ENCODE data around the gene MORC3.
"Not testable (repeated sequence)": the region's sequence is repeated elsewhere in the genome, so short reads cannot be mapped to it uniquely, and the experiment has no call there.

The MORC3 gene

DNA sequence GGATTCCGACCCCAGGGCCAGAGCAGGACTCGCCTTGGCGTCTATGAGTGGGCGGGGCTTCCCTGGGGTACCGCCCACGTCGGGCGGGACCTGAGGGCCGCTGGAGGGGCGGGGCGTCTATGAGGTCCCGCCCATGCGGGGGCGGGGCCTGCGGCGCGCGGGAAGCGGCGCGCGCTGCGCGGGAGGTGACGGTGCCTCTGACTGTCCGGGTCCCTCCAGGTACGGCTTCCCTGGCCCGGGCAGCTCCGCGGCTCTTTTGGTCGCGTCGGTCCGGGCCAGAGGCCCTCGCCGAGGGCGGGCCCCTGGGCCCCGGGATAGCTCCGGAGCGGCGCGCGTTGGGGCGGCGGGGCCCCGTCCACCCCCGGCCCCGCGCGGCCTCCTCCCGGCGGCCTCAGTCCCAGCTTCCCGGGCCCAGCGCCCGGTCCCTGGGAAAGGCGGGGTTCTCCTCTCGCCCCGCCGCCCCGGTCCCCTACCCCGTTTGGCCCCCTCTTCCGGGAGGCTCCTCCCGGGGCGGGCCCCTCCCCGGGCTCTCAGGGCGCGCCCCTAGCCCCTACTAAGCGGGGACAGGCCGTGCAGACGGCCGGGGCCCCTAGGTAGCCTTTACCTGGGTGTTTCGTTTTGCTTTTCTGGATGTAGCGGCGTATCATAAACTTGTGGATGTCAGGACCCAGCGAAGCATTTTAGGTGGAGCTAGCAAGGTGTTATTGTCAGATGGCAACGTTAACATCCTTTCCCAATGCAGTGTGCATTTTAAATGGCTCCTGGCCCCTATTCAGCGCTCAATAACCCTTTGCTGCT, 65.4 kb downstream of the MORC3 start, which contains the start of gene CHAF1B:
Gene CHAF1B, plus strand, starts transcription at position 160 of the 798 bp plus-strand sequence. CDS start 745 bp downstream, outside the sequence.
- DNase-seq (ENCODE audit: low read depth in 2 of 2): peak; percentile 44 to 47

DNA sequence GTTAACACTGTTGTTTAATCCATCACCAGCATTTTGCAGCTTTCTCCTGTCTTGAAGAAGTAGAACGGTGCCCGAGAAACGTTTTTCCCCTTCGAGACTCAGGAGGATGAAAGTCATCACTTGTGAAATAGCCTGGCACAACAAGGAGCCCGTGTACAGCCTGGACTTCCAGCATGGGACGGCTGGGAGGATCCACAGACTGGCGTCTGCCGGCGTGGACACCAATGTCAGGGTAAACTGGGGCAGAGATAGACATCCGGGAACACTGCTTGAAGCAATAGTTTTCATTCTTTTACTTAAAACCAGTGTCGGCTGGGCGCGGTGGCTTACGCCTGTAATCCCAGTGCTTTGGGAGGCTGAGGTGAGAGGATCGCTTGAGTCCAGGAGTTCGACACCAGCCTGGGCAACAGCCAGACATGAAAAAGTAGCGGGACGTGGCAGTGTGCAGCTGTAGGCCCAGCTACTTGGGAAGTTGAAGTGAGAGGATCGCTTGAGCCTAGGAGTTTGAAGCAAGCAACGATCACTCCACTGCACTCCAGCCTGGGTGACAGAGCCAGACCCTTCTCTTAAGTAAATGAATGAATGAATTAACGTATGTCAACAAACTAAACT, 66.1 kb downstream of the MORC3 start:
- DNase-seq (ENCODE audit: low read depth in 2 of 2): no peak

DNA sequence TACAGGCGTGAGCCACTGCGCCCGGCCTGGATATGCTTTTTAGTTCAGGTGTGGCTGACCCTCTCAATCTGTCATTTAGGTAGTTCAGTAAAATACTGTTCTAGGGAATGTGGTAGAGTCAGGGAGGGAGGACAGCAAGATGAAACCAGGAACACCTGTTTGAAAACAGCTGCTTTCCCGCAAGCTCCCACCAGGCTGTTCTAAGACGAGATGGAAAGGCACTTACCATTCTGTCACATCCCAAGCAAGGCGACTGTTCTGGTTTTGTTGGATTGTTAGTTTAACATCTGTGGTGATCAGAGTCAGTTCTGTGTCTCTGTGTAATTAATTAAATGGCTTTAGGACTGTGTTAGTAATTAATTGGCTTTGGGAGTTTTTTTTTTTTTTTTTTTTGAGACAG, 68.1 kb downstream of the MORC3 start:
- DNase-seq (ENCODE audit: low read depth in 2 of 2): no peak

DNA sequence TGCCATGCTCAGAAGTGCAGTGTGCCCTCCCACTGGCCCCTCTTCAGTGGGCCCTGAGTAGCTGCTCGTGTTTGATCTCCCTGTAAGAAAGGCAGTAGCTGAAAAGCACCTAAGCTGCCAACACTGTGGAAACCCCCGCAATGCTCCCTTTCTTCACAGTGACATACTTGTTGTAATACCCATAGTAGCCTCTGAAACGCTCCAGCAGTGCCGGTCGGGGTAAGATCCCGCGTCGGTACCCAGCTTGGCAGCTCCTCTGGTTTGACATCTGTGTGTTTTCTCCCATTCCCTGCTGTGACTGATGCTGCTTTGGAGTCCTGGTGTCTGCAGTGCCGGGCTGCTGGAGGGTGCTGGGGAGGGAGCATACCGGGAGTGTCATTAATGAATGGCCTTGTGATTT, 68.8 kb downstream of the MORC3 start:
- no peak for DNase-seq (ENCODE audit: low read depth in 2 of 2)

DNA sequence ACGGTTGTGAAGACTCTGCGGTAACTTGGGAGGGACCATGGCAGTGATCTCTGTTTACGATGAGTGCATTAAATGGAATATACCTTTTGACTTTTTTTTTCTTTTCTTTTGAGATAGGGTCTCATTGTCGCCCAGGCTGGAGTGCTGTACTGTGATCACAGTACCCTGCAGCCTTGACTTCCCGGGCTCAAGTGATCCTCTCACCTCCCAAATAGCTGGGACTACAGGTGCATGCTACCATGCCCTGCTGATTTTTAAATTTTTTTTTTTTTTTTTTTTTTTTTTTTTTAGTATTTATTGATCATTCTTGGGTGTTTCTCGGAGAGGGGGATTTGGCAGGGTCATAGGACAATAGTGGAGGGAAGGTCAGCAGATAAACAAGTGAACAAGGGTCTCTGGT, 71.7 kb downstream of the MORC3 start:
- DNase-seq (ENCODE audit: low read depth in 2 of 2): not testable (repeated sequence)

DNA sequence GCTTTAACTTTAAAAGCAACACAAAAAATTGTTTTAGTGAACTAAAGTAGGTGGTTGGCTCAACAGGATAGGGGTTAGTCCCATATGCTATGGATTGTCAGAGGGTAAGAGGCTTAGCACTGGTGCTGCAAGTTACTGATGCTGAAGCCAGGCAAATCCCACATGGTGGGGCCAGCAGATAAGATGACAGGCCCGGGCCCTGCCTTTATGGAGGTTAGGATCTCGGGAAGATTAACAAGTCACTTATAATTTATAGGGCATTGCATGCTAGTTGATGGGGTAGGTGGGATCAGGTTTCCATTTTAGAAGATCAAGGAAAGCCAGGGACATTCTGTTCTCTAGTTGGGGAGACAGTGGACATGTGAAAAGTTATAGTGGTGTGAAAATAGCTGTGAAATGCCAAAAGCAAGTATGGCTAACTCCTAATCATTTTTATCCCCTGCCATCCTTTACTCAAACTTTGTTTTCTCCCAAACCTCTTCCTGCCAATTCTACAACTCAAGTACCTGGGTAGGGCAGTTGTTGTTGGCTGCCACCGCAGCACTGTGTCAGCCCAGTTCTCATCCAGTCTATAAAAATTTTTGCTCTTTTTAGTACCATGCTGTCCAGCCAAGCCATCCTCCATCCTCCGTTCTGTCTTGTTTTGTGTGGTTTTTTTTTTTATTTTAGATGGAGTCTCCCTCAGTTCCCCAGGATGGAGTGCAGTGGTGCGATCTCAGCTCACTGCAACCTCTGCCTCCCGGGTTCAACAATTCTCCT, 75.5 kb downstream of the MORC3 start:
- no peak for DNase-seq (ENCODE audit: low read depth in 2 of 2)

DNA sequence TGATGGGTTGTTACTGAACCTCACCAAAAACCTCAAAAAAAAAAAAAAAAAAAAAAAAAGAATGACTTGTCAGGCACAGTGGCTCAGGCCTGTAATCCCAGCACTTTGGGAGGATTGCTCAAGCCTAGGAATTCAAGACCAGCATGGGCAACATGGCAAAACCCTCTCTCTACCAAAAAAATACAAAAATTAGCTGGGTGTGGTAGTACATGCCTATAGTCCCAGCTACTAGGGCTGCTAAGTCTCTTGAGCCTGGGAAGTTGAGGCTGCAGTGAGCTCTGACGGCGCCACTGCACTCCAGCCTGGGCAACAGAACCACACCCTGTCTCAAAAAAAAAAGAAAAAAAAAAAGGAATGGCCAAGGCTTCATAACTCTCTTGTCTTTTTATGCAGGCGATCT, 76.3 kb downstream of the MORC3 start:
- no peak for DNase-seq (ENCODE audit: low read depth in 2 of 2)

DNA sequence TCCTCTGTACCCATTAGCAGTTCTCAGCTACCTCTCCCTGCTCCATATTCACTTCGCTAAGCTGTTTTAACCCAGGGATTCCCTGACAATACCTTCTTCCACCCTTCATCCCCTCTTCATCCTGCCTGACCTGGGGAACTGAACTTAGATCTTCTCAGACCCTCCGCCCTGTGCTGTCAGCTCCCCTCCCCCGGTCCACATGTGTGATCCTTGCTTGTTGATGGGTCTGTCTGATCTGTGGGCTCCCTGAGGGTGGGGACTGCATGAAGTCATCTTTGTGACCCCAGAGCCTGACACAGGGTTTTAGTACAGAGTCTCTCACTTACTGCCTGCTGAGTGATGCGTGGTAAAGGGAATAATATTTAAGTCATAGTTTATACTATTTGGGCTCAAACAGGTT, 77.0 kb downstream of the MORC3 start:
- no peak for DNase-seq (ENCODE audit: low read depth in 2 of 2)

DNA sequence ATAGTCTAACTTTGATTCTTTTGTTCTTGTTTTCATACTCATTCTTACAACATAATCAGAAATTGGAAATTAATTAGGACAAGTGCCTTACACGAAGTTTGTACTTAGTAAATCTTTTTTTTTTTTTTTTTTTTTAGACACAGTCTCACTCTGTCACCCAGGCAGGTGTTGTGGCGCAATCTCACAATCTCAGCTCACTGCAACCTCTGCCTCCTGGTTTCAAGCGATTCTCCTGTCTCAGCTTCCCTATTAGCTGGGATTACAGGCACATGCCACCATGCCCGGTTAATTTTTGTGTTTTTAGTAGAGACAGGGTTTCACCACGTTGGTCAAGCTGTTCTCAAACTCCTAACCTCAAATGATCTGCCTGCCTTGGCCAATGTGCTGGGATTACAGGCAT, 77.6 kb downstream of the MORC3 start:
- no peak for DNase-seq (ENCODE audit: low read depth in 2 of 2)

DNA sequence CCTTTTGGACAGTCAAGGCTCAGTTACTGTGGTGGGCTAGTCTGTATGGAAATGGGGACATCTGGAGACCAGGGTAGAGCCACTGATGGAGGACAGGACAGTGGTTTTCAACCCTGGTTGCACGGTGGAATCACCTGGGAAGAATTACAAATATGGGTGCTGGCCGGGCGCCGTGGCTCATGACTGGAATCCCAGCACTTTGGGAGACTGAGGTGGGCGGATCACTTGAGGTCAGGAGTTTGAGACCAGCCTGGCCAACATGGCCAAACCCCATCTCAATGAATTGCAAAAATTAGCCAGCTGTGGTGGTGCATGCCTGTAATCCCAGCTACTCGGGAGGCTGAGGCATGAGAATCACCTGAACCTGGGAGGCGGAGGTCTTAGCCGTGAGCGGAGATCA, 79.7 kb downstream of the MORC3 start:
- DNase-seq (ENCODE audit: low read depth in 2 of 2): not testable (repeated sequence)

DNA sequence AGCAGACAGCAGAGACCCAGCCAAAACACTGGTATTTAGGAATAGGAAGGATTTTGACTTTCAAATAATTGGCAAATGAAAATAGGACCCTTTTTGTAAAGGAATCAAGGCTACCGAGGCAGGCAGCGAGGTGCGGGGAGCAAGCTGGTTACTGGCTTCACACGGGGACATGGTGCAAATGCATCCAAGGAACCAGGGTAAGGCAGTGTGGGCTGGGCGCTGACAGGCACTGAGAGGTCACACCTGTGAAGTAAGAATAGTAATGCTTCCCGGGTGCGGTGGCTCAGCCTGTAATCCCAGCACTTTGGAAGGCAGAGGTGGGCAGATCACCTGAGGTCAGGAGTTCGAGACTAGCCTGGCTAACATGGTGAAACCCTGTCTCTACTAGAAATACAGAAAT, 80.7 kb downstream of the MORC3 start:
- DNase-seq (ENCODE audit: low read depth in 2 of 2): no peak

DNA sequence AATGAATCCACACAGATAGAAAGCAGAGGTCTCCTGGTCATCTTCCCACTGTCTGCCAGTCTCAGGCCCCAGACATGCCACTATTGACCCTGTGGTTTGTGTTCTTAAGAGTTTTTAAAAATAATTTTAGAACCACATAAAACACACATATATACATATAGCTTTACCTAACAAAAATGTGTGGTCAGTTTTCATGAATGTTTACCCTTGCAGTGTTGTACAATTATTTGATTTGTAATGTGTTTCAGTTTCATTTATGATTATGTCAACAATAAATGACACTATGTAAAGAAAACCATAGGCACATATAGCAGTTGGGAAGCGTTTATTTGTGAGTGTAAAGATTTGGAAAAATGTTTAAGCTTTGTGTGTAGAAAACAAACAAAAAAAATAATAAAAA, 82.3 kb downstream of the MORC3 start:
- DNase-seq (ENCODE audit: low read depth in 2 of 2): no peak

DNA sequence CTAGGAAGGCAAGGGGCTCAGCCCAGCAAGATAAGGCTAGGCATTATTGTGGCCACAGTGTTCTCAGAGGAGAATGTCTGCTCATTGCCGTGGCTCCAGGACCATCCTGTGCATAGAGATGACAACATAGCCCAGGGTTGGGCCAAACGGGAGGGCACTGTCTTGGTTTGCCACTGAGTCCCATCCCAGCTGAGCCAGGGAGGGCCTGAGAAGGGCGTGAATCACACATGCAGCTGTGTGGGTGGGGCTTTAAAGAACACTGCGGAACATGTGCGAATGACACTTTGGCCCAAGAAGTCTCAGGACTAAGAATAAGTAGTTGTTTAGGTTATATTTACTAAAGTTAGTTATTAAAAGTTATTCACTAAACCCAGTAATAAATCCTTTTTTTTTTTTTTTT, 83.7 kb downstream of the MORC3 start:
- no peak for DNase-seq (ENCODE audit: low read depth in 2 of 2)

DNA sequence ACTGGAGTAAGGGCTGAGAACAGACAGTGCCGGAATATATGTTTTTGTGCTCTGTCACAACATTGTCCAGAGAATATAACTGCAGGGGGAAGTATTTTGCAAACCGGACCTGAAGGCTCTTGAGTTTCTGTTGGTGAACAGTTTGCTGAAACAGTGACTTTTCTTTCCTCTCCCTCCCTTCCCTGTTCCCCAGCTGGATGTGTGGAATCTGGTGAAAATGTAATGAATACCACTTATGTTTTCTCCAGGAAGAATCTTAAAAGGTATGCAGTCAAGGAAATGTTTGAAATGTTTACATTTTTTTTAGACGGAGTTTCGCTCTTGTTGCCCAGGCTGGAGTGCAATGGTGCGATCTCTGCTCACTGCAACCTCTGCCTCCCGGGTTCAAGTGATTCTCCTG, 88.6 kb downstream of the MORC3 start:
- no peak for DNase-seq (ENCODE audit: low read depth in 2 of 2)

DNA sequence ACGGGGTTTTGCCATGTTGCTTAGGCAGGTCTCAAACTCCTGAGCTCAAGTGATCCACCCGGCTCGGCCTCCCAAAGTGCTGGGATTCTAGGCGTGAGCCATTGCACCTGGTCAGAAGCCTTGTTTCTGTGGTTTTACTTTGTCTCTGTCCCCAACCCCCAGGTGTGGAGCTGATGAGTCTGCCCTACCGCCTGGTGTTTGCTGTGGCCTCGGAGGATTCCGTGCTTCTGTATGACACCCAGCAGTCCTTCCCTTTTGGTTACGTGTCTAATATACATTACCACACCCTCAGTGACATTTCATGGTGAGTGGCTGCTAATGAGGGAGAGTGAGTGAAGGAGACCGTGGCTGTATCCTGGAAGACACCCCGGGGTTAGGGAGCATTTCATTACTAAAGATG, 91.3 kb downstream of the MORC3 start:
- no peak for DNase-seq (ENCODE audit: low read depth in 2 of 2)

DNA sequence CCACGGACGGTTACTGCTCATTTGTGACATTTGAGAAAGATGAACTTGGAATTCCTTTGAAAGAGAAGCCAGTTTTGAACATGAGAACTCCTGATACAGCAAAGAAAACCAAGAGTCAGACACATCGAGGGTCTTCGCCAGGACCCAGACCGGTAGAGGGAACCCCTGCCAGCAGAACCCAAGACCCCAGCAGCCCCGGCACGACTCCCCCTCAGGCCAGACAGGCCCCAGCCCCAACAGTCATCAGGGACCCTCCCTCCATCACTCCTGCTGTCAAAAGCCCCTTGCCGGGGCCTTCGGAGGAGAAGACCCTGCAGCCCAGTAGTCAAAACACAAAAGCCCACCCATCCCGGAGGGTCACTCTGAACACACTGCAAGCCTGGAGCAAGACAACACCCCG, 92.9 kb downstream of the MORC3 start:
- DNase-seq (ENCODE audit: low read depth in 2 of 2): no peak

DNA sequence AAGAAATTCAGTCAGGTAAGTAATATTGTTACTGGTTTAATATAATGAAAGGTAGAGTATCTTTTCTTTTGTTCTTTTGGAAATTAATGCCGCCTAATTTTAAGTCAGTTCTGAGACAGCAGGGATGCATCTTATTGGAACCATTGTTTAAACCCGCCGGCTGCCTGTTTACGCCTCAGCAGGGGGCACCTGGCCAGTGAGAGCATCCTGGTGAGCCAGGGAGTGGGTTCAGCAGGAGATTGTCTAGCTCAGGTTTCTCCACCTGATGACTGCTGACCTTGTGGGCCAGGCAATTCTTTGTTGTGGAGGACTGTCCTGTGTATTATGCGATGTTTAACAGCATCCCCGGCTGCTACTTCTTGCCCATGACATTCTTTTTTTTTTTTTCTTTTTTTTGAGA, 95.4 kb downstream of the MORC3 start:
- no peak for DNase-seq (ENCODE audit: low read depth in 2 of 2)

DNA sequence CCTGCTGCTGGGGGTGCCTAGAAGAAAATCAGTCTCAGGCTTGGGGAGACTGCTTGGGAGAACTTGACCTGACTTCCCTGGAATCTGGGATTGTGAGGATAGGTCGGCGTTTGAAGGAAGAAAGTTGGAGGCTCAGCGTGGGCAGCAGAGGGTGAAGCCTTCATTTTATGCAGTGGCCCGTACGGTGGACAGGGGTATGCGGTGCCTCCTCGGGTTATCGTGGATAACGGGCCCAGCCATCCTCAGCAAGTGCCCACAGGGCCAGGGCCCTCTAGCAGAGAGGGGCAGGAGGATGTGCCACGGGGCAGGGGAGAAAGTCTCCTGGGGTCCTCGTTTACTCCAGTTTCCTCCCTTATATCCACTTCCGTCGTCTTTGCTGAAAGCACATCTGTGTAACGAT, 99.2 kb downstream of the MORC3 start:
- DNase-seq (ENCODE audit: low read depth in 2 of 2): no peak

DNA sequence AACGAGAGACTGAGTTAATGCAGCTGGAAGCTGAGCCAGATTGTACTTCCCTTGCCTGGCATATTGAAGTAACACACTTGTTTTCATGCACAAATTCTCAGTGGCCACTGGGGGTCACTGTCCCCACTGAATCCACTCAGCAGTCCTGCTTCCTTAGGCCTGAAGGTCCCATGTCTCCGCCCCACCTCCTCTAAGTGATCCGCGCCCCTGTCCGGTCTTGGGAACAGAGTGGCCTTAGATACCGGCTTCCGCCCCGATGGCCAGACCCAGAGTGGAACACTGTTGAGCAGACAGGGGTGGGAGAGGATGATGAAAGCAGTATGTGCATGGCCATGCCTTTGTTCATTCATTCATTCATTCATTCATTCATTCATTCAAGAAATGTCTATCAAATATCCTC, 100.0 kb downstream of the MORC3 start:
- peak; percentile 54 to 61 for DNase-seq (ENCODE audit: low read depth in 2 of 2)

DNA sequence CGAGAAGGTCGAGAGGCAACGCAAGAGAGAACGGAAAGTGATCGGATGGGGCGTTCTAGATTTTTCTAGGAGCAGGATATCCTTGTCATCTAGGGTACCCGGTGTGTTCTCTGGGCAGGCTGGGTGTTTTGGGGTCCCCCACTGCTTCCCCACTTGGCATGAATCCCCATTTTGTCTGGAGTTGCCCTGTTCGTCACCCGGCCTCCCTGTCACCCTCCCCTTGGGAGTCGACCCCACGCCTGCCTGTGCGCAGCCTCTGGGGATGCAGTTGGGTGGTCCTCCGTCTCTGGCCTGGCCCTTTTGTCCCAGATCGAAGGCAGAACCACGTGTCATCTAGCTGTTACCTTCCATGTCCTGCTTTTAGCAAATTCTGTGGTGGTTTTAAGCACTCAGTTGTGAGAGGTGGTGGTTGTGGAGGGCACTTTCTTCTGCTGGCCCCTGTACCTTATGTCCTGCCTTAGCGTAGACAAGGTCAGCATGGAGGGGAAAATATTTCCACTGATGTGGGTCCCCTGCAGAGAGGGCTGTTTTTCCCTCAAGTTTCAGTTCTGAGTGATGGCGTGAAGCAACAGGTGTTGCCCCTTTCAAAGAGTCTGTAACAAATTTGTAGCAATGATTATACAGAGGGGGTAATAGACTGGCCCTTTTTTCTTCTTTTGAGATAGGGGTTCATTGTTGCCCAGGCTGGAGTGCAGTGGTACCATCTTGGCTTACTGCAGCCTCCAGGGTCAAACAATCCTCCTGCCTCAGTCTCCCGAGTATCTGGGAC, 100.8 kb downstream of the MORC3 start:
- DNase-seq (ENCODE audit: low read depth in 2 of 2): no peak

DNA sequence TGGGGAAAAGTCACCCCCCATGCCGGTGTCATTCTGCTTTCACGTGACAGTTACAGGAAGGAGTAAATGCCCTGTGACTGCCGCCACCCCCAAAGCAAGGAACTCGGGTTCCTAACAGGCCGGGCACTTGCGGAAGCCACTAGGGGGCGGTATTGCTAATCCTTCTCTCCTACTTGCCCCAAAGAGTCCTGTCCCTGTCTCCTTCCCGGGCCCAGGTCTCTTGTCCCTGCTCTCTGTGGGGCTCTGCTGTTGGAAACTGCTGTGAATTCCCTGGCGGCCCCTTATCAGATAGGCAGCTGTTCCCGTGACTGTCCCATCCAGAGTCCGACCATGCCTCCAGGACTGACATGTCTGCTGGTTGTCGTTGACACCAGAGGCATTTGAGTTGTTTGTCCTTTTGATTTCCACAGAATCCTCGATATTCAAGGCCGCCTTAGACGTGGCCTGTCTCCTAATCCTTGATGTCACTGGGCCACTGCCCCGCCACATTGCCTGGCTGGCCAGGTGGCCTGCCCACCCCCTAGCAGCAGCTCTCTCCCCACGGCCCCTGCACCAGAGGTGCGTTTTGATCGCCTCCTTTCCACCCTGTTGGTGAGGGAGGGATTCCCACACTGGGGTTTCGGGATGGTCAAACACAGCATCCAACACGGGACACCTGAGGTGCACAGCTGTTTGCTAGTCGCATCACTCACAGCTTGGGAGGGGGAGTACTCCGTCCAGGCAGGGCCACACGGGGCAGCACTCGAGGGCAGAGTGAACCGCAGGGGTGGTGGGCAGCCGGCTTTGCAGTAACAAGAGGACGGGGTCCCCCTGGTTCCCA, 102.5 kb downstream of the MORC3 start:
- peak in 1 of 2 experiments; percentile 18 for DNase-seq (ENCODE audit: low read depth in 2 of 2)

Measured in fibroblast of skin of left quadriceps (primary cell).